ENCODE data around the gene TUBB2A. TPM values are rescaled to one million over a fixed set of nuclear protein-coding genes. Genes with fewer than 3 reads are reported as not detected.
A peak's percentile ranks its signal among the peaks of the same experiment; 100 is the strongest.

Gene TUBB2A
- total and polyA plus RNA-seq, 2 of the 13 experiments (the other 11 are each of a cell fraction or from before 2014, with no cell fraction given), result 35.3 to 106 TPM

GRCh38 chr6:3119040-3119723 lies 38.2 kb downstream of the TUBB2A start (continued):
- no peak for TF ChIP-seq ZNF567 (CRISPR knock-in tag; IDR thresholded peaks at IDR 0.05; ENCODE audit: borderline replicate concordance)
- TF ChIP-seq ZNF232 (CRISPR knock-in tag; IDR thresholded peaks at IDR 0.05; ENCODE audit: borderline replicate concordance), result peak; percentile 71; the same call in 1 of the 2 replicates
- TF ChIP-seq TMF1 (CRISPR knock-in tag; IDR thresholded peaks at IDR 0.05; ENCODE audit: low read depth), result no peak
- TF ChIP-seq MAZ (IDR thresholded peaks at IDR 0.05; ENCODE audit: borderline replicate concordance, low read depth, low read length), result no peak
- no peak for TF ChIP-seq MAZ (CRISPR knock-in tag; IDR thresholded peaks at IDR 0.05; ENCODE audit: low read depth)
- TF ChIP-seq ZNF367 (CRISPR knock-in tag; IDR thresholded peaks at IDR 0.05; ENCODE audit: borderline replicate concordance), result no peak
- no peak for TF ChIP-seq GTF2F1 (IDR thresholded peaks at IDR 0.05; ENCODE audit: low read length)
- peak; percentile 4; the same call in 1 of the 2 replicates for TF ChIP-seq ZNF737 (CRISPR knock-in tag; IDR thresholded peaks at IDR 0.05; ENCODE audit: borderline replicate concordance)
- no peak for TF ChIP-seq HOXD1 (CRISPR knock-in tag; IDR thresholded peaks at IDR 0.05)
- no peak for TF ChIP-seq ZNF282 (IDR thresholded peaks at IDR 0.05; ENCODE audit: partially characterized antibody)
- TF ChIP-seq NFIC (IDR thresholded peaks at IDR 0.05; ENCODE audit: low read length), result no peak
- TF ChIP-seq AHR (CRISPR knock-in tag; IDR thresholded peaks at IDR 0.05), result no peak; the same call in 1 of the 2 replicates
- peak in 1 of 2 experiments; percentile 26; a peak in 1 of 4 replicates for TF ChIP-seq REST (IDR thresholded peaks at IDR 0.05; ENCODE audit: borderline replicate concordance in 1 of 2, low read depth in 1 of 2, low read length in 2 of 2)
- TF ChIP-seq AGO1 (IDR thresholded peaks at IDR 0.05; ENCODE audit: low read depth, low read length, poor library complexity, severe bottlenecking), result no peak
- 0 out of 2 replicates have a peak, but pooled peaks have one; percentile 63 for TF ChIP-seq ZNF317 (CRISPR knock-in tag; IDR thresholded peaks at IDR 0.05)
- no peak for TF ChIP-seq SP5 (CRISPR knock-in tag; IDR thresholded peaks at IDR 0.05; ENCODE audit: borderline replicate concordance, low read depth)
- TF ChIP-seq ATF6 (CRISPR knock-in tag; conservative IDR thresholded peaks at IDR 0.05), result no peak
- no peak for TF ChIP-seq ZFP90 (CRISPR knock-in tag; IDR thresholded peaks at IDR 0.05; ENCODE audit: borderline replicate concordance)
- 0 out of 2 replicates have a peak, but pooled peaks have one; percentile 64 for TF ChIP-seq ZNF343 (CRISPR knock-in tag; IDR thresholded peaks at IDR 0.05)
- TF ChIP-seq GMEB1 (CRISPR knock-in tag; IDR thresholded peaks at IDR 0.05; ENCODE audit: borderline replicate concordance), result no peak
- TF ChIP-seq SMC3 (IDR thresholded peaks at IDR 0.05; ENCODE audit: low read length), result no peak
- peak; percentile 24; the same call in 1 of the 2 replicates for TF ChIP-seq ZNF34 (CRISPR knock-in tag; IDR thresholded peaks at IDR 0.05; ENCODE audit: borderline replicate concordance)
- no peak for TF ChIP-seq ZNF614 (CRISPR knock-in tag; IDR thresholded peaks at IDR 0.05; ENCODE audit: borderline replicate concordance)
- no peak for TF ChIP-seq SOX5 (CRISPR knock-in tag; IDR thresholded peaks at IDR 0.05; ENCODE audit: borderline replicate concordance)

All from HepG2 (cell line).